ENCODE data around the gene TENM3.

DNA sequence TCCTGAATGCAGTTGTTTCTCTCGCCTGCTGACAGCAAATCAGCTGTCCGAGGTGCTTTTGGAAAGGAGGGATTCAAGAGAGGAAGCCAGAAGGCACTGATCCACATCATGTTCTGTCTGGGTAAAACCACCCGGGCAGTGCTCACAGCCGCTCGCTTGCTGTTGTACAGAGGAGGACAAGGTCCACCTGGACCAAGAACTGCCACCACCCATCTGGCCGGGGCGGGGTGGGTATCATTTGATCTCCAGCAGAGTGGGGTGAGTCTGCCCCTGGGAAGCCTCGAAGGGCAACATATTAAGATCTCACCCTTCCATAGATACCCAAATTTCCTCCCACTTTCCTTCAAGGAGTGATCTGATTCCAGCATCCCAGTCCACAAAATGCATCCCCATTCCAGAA is 560.9 kb downstream of the TENM3 start:
- TF ChIP-seq, protein P1, sequence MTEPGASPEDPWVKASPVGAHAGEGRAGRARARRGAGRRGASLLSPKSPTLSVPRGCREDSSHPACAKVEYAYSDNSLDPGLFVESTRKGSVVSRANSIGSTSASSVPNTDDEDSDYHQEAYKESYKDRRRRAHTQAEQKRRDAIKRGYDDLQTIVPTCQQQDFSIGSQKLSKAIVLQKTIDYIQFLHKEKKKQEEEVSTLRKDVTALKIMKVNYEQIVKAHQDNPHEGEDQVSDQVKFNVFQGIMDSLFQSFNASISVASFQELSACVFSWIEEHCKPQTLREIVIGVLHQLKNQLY (CRISPR knock-in tag; IDR thresholded peaks at IDR 0.05): no peak
- TF ChIP-seq, protein P2, sequence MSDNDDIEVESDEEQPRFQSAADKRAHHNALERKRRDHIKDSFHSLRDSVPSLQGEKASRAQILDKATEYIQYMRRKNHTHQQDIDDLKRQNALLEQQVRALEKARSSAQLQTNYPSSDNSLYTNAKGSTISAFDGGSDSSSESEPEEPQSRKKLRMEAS (CRISPR knock-in tag; IDR thresholded peaks at IDR 0.05): no peak
- TF ChIP-seq, protein P3, sequence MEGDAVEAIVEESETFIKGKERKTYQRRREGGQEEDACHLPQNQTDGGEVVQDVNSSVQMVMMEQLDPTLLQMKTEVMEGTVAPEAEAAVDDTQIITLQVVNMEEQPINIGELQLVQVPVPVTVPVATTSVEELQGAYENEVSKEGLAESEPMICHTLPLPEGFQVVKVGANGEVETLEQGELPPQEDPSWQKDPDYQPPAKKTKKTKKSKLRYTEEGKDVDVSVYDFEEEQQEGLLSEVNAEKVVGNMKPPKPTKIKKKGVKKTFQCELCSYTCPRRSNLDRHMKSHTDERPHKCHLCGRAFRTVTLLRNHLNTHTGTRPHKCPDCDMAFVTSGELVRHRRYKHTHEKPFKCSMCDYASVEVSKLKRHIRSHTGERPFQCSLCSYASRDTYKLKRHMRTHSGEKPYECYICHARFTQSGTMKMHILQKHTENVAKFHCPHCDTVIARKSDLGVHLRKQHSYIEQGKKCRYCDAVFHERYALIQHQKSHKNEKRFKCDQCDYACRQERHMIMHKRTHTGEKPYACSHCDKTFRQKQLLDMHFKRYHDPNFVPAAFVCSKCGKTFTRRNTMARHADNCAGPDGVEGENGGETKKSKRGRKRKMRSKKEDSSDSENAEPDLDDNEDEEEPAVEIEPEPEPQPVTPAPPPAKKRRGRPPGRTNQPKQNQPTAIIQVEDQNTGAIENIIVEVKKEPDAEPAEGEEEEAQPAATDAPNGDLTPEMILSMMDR (IDR thresholded peaks at IDR 0.05): no peak
- TF ChIP-seq TCF7 (CRISPR knock-in tag; IDR thresholded peaks at IDR 0.05; ENCODE audit: low read depth) (no peak), MXD4 (CRISPR knock-in tag; IDR thresholded peaks at IDR 0.05; ENCODE audit: borderline replicate concordance) (no peak), NFE2L1 (CRISPR knock-in tag; IDR thresholded peaks at IDR 0.05) (no peak), FOXK1 (CRISPR knock-in tag; IDR thresholded peaks at IDR 0.05) (no peak), NFYB (CRISPR knock-in tag; conservative IDR thresholded peaks at IDR 0.05; ENCODE audit: low read depth) (no peak)
- TF ChIP-seq, protein P4, sequence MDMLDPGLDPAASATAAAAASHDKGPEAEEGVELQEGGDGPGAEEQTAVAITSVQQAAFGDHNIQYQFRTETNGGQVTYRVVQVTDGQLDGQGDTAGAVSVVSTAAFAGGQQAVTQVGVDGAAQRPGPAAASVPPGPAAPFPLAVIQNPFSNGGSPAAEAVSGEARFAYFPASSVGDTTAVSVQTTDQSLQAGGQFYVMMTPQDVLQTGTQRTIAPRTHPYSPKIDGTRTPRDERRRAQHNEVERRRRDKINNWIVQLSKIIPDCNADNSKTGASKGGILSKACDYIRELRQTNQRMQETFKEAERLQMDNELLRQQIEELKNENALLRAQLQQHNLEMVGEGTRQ (CRISPR knock-in tag; IDR thresholded peaks at IDR 0.05): no peak
- TF ChIP-seq, protein P5, sequence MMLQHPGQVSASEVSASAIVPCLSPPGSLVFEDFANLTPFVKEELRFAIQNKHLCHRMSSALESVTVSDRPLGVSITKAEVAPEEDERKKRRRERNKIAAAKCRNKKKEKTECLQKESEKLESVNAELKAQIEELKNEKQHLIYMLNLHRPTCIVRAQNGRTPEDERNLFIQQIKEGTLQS (CRISPR knock-in tag; conservative IDR thresholded peaks at IDR 0.05): no peak
